HPDE6-E6E7 (cell line): ENCODE measurements around the gene SLC22A6.

ENCODE experiments used
- DNase-seq: peaks from one replicate; pipeline ENCODE4 v3.0.0; 2011; ENCODE audit warnings: missing footprints; ENCODE audit errors: extremely low spot score

The SLC22A6 gene

DNA sequence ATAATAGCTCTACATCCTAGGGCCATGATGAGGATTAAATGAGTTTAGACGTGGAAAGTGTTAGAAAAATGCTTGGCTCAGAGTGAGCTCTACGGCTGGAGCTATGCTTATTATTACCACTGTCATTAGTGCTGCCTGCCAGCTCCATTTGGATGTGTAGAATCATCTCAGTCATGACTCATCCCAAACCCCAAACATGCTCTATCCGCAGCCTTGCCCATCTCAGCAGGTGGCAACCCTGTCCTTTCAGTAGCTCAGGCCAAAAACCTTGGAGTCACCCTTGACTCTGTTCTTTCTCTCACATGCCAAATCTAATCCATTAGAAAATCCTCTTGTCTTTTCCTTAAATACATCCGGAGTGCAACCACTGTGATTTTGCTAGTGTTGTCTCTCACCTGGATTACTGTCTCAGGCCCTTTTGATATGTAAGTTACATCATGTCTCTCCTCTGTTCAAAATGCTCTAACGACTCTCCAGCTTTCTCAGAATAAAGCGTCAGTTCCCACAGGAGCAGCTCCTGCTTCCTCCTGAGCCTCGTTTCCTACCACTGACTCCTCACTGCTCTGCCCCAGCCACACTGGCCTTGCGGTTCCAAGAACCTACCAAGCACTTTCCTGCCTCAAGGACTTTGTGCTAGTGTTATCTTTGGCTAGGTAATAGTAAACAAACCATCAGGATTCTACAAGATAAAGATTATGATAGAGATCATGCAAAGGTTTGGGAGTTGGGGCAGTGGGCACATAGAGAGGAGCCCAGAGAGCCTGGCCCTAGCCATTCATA, 53.1 kb downstream of the SLC22A6 start:
- DNase-seq = no peak

- DNase-seq = no peak
Measured at GRCh38 chr11:62930666-62931065, 54.1 kb downstream of the SLC22A6 start.

DNA sequence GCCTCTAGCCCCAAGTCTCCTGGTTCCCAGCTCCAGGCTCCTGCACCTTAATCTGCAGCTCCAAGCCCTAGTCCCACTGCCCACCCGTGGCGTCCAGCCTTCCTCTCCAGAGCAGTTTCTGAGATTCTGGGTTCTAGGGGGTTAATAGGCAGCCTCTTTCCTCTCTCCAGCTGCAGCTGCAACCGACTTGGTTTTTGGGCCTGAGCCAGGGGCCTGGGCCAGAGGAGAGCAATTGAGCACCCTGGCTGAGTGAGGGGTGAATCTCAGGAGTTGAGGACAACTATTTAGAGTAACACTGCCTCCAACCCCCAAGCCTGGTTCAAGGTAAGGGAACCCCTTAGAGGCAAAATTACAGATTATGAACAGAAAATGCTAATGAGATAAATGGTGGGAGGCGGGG, 54.6 kb downstream of the SLC22A6 start:
- DNase-seq = no peak

- DNase-seq = no peak
Measured at GRCh38 chr11:62928011-62928410, 56.8 kb downstream of the SLC22A6 start.

DNA sequence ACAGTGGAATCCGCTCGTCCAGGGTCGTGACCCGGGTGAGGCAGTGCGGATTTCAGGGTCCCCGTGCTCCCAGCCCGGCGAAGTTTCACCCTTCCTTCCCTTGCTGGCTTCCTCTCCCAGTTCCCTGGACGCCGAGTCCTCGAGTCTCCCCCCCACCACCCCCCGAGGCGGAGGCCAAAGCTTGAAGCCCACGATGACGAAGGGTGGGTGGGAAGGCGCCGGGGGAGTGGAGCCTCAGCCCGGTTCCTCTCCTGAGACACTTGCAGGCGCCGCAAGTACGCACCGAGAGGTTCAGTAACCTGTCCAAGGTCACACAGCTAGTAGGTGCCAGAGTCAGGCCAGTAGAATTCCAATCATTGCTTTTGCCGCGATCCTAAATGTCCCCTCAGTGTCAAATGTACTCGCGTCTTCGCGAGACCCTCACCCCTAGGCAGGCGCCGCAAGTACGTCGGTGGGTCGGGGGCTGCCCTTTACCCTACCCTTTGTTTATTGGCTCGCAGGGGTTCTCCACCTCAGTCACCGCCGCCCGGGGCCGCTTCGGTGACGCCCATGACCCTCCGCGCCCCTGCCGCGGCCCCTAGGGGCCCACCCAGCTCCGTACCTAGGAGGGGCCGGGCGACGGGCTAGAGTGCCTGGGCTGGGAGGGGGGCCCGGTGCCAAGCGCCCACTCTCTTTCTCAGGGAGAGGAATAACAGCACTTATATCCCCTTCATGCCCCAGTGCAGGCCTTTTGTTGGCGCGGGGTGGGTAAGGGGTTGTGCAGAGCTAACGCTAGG, 57.9 kb downstream of the SLC22A6 start:
- no peak for DNase-seq
